Measurements from ENCODE around the gene KICS2.

KICS2 gene

GRCh38 chr12:64222009-64222765 lies at the start of gene KICS2:
KICS2 (minus strand) TSS chr12:64222296; CDS start chr12:64222237, 59 bp downstream.
- FAIRE-seq (peak; percentile 89), DNase-seq (ENCODE audit: extremely low spot score, insufficient read length, low read depth) (peak; percentile 81)

- no peak for FAIRE-seq
- no peak for DNase-seq (ENCODE audit: extremely low spot score, insufficient read length, low read depth)
Measured at GRCh38 chr12:64270411-64270810, 48.3 kb upstream of the KICS2 start.

- DNase-seq (ENCODE audit: extremely low spot score, insufficient read length, low read depth) (no peak), FAIRE-seq (no peak)
Measured at GRCh38 chr12:64269161-64269560, 47.1 kb upstream of the KICS2 start.

- DNase-seq (ENCODE audit: extremely low spot score, insufficient read length, low read depth) (no peak), FAIRE-seq (no peak)
Measured at GRCh38 chr12:64268409-64268808, 46.3 kb upstream of the KICS2 start.

- DNase-seq (ENCODE audit: extremely low spot score, insufficient read length, low read depth) (no peak), FAIRE-seq (peak; percentile 53)
Measured at GRCh38 chr12:64265839-64266238, 43.7 kb upstream of the KICS2 start.

GRCh38 chr12:64261813-64262212 lies 39.7 kb upstream of the KICS2 start:
- no peak for DNase-seq (ENCODE audit: extremely low spot score, insufficient read length, low read depth)
- no peak for FAIRE-seq

- FAIRE-seq (no peak), DNase-seq (ENCODE audit: extremely low spot score, insufficient read length, low read depth) (no peak)
Measured at GRCh38 chr12:64258576-64258975, 36.5 kb upstream of the KICS2 start.

GRCh38 chr12:64256166-64256800 lies 34.2 kb upstream of the KICS2 start:
- DNase-seq (ENCODE audit: extremely low spot score, insufficient read length, low read depth) (no peak), FAIRE-seq (peak; percentile 42)

- FAIRE-seq (no peak), DNase-seq (ENCODE audit: extremely low spot score, insufficient read length, low read depth) (no peak)
Measured at GRCh38 chr12:64255249-64255648, 33.2 kb upstream of the KICS2 start.

GRCh38 chr12:64253356-64253755 lies 31.3 kb upstream of the KICS2 start:
- DNase-seq (ENCODE audit: extremely low spot score, insufficient read length, low read depth) (no peak), FAIRE-seq (no peak)

GRCh38 chr12:64252681-64253080 lies 30.6 kb upstream of the KICS2 start:
- FAIRE-seq (no peak), DNase-seq (ENCODE audit: extremely low spot score, insufficient read length, low read depth) (no peak)

GRCh38 chr12:64243809-64244208 lies 21.7 kb upstream of the KICS2 start:
- DNase-seq (ENCODE audit: extremely low spot score, insufficient read length, low read depth) = no peak
- no peak for FAIRE-seq

- DNase-seq (ENCODE audit: extremely low spot score, insufficient read length, low read depth) (no peak), FAIRE-seq (no peak)
Measured at GRCh38 chr12:64240781-64241180, 18.7 kb upstream of the KICS2 start.

- no peak for DNase-seq (ENCODE audit: extremely low spot score, insufficient read length, low read depth)
- no peak for FAIRE-seq
Measured at GRCh38 chr12:64237382-64237781, 15.3 kb upstream of the KICS2 start.

GRCh38 chr12:64236549-64236948 lies 14.5 kb upstream of the KICS2 start:
- DNase-seq (ENCODE audit: extremely low spot score, insufficient read length, low read depth) (no peak), FAIRE-seq (no peak)

GRCh38 chr12:64232196-64232595 lies 10.1 kb upstream of the KICS2 start:
- FAIRE-seq (no peak), DNase-seq (ENCODE audit: extremely low spot score, insufficient read length, low read depth) (no peak)

GRCh38 chr12:64229796-64230195 lies 7.7 kb upstream of the KICS2 start:
- DNase-seq (ENCODE audit: extremely low spot score, insufficient read length, low read depth) (no peak), FAIRE-seq (no peak)

- no peak for FAIRE-seq
- no peak for DNase-seq (ENCODE audit: extremely low spot score, insufficient read length, low read depth)
Measured at GRCh38 chr12:64229240-64229639, 7.1 kb upstream of the KICS2 start.

- FAIRE-seq = no peak
- no peak for DNase-seq (ENCODE audit: extremely low spot score, insufficient read length, low read depth)
Measured at GRCh38 chr12:64225626-64226025, 3.5 kb upstream of the KICS2 start.

- DNase-seq (ENCODE audit: extremely low spot score, insufficient read length, low read depth) (no peak), FAIRE-seq (peak; percentile 57)
Measured at GRCh38 chr12:64221651-64222008, 466 bp downstream of the KICS2 start.

GRCh38 chr12:64220046-64220445 lies 2.0 kb downstream of the KICS2 start:
- FAIRE-seq (no peak), DNase-seq (ENCODE audit: extremely low spot score, insufficient read length, low read depth) (no peak)

GRCh38 chr12:64219145-64219544 lies 3.0 kb downstream of the KICS2 start:
- no peak for DNase-seq (ENCODE audit: extremely low spot score, insufficient read length, low read depth)
- FAIRE-seq = no peak

All from GM18507 (cell line).